Heart right ventricle (tissue), 16 donors: ENCODE measurements around the gene ADK. TPM values are rescaled to one million over a fixed set of nuclear protein-coding genes. Genes with fewer than 3 reads are reported as not detected.

Source experiments
- ATAC-seq, 8 donors: fragments of 200-7000 bp; cut with Tn5 transposase; one replicate each; pipeline ENCODE4 v1.9.1; 2020; ENCODE audit warnings: mild to moderate bottlenecking in 8 of 8, moderate library complexity in 8 of 8, moderate number of reproducible peaks in 1 of 8
- DNase-seq, 2 donors: peaks; one replicate each; pipeline ENCODE4 v3.0.0-alpha.2; 2020
- H3K27ac ChIP-seq, 10 donors: fragments of 200-600 bp; sonication (generic) in 2 of 10; one replicate each; pipeline versions ENCODE4 v1.5.0 to v1.8.0; 2020 to 2022; ENCODE audit warnings: mild to moderate bottlenecking in 3 of 10
- H3K27me3 ChIP-seq, 7 donors: fragments of 200-600 bp; one replicate each; pipeline ENCODE4 v1.8.0; 2021 to 2022; ENCODE audit warnings: mild to moderate bottlenecking in 2 of 7
- H3K36me3 ChIP-seq, 9 donors: fragments of 200-600 bp; sonication (generic) in 1 of 9; one replicate each; pipeline versions ENCODE4 v1.5.0 to v1.8.0; 2020 to 2022; ENCODE audit warnings: mild to moderate bottlenecking in 2 of 9
- H3K4me1 ChIP-seq, 9 donors: fragments of 200-600 bp; sonication (generic) in 1 of 9; one replicate each; pipeline versions ENCODE4 v1.5.0 to v1.8.0; 2020 to 2022; ENCODE audit warnings: mild to moderate bottlenecking in 4 of 9
- H3K4me3 ChIP-seq, 10 donors: fragments of 200-600 bp; sonication (generic) in 2 of 10; one replicate each; pipeline versions ENCODE4 v1.5.0 to v1.8.0; 2020 to 2022; ENCODE audit warnings: mild to moderate bottlenecking in 7 of 10, moderate library complexity in 2 of 10
- H3K9me3 ChIP-seq, 11 donors: fragments of 200-600 bp in 10 of 11; sonication (generic) in 2 of 11; one replicate each; pipeline versions ENCODE4 v1.5.0 to v1.8.0; 2013 to 2022; ENCODE audit warnings: mild to moderate bottlenecking in 2 of 11, control low read depth in 1 of 11, moderate library complexity in 1 of 11
- CTCF ChIP-seq, 9 donors: fragments of 200-600 bp; sonication (generic) in 2 of 9; IDR thresholded peaks; one replicate each; pipeline versions ENCODE4 v1.5.0 to v1.8.0; 2021 to 2022; ENCODE audit warnings: antibody characterized with exemption in 9 of 9, mild to moderate bottlenecking in 5 of 9, moderate library complexity in 1 of 9
- WGBS, 2 donors: extraction: QIAGEN DNeasy Blood & Tissue Kit; methylation state at CpG; one replicate each; pipeline ENCODE4 v1.1.7; 2013; ENCODE audit warnings: inconsistent platforms in 1 of 2; 5-methylcytosine and 5-hydroxymethylcytosine counted together
- intact Hi-C, 10 donors: fragments of 100-400 bp; cut with DNase I; formaldehyde crosslinking; loops; one replicate each; pipeline versions ENCODE4 v1.11.1 to v1.14.2; 2022
- polyA plus RNA-seq, 2 donors: library from polyadenylated mRNA; stranded (reverse); fragments of 200-250 nt; gene quantifications; one replicate each; pipeline ENCODE4 v1.2.3, GENCODE V29; 2013
- total RNA-seq, 10 donors: library from RNA; stranded (reverse); fragmentation: NEBNext Ultra II Directional in 3 of 10; extraction: Animal tissue kit (Norgen Biotek cat#: 25700) in 3 of 10; gene quantifications; one replicate each; pipeline versions ENCODE4 v1.2.1 to v1.2.4, GENCODE V29; 2021 to 2023
- donor health status: Arrhythmogenic right ventricular cardiomyopathy.
- donor health status: ischemic (EF 13 %, LVEDD 7.1; RV severe dilation, severe dysfunction).
- donor health status: healthy with polysubstance abuse.
- donor health status: DM: no; HTN: yes; CAD: no.
- donor health status: DM: no; HTN: no; CAD: no.
- donor health status: ischemic (EF 25% LVEDD 6.9; RV normal size, moderate dysfunction).
- donor health status: ischemic (EF 25% LVEDD 5.7; RV mildly dilated, moderate dysfunction).
- donor health status: healthy.
- donor health status: DM: yes; HTN: yes; CAD: no.
- donor health status: Ischemic cardiomyopathy.
- donor health status: ischemic (EF 35%, LVEDD 5.7; RV mildly dilated, moderate dysfunction).
- donor health status: nonischemic (EF 11% LVEDD 7.7; RV severe dilation, severe dysfunction).
- donor health status: DM: yes; HTN: yes; CAD: no.
- donor health status: PGD.
- donor health status: ischemic (EF 29% LVEDD 5.4; RV normal size, mild dysfunction).
- donor health status: nonischemic (EF 23%, LVEDD 6.1; RV moderate dilation, normal function).

The ADK gene
- total and polyA plus RNA-seq, 12 donors, result 13.0 to 50.0 (median 39.1) TPM

- no peaks in the 10 kb centered on the region for H3K27me3 ChIP-seq
- H3K36me3 ChIP-seq, result peaks cover 0 to 20% (median 0%) of the 10 kb centered on the region in 9 donors
- intact Hi-C loops, result no loop called here
- no peaks in the 10 kb centered on the region for H3K9me3 ChIP-seq
- no peak for TF ChIP-seq CTCF (IDR thresholded peaks at IDR 0.05)
- H3K4me1 ChIP-seq, result peaks cover 0 to 2% (median 0%) of the 10 kb centered on the region in 9 donors
- WGBS, 2 donors, result 97 to 98% methylated on average over 4 of the region's 4 CpGs
- DNase-seq (no peak), ATAC-seq (no peak)
- no peak overlapping the region for H3K27ac ChIP-seq
- no peak overlapping the region for H3K4me3 ChIP-seq
These were observed 48.3 kb downstream of the ADK start for GRCh38 chr10:74199315-74199714.

- 67 to 68% methylated on average over 2 of the region's 2 CpGs for WGBS, 2 donors
- ATAC-seq (no peak), DNase-seq (no peak)
- no peaks in the 10 kb centered on the region for H3K27me3 ChIP-seq
- H3K27ac ChIP-seq, result no peak overlapping the region
- H3K36me3 ChIP-seq, result peaks cover 0 to 20% (median 0%) of the 10 kb centered on the region in 9 donors
- no peak overlapping the region for H3K4me3 ChIP-seq
- no peak for TF ChIP-seq CTCF (IDR thresholded peaks at IDR 0.05)
- H3K9me3 ChIP-seq, result no peaks in the 10 kb centered on the region
- intact Hi-C loops, result no loop called here
- H3K4me1 ChIP-seq, result no peaks in the 10 kb centered on the region
These were observed 51.3 kb downstream of the ADK start for GRCh38 chr10:74202356-74202755.

GRCh38 chr10:74206746-74207145 is 55.7 kb downstream of the ADK start:
- Histone ChIP-seq H3K27me3 (no peaks in the 10 kb centered on the region), H3K4me3 (no peak overlapping the region), H3K9me3 (no peaks in the 10 kb centered on the region), H3K4me1 (peaks cover 0 to 4% (median 0%) of the 10 kb centered on the region in 9 donors), H3K36me3 (peaks cover 0 to 9% (median 0%) of the 10 kb centered on the region in 9 donors), H3K27ac (no peak overlapping the region)
- ATAC-seq (peak in 2 of 8 donors; percentile 18 to 31), DNase-seq (no peak)
- 87 to 92% methylated on average over 6 of the region's 6 CpGs for WGBS, 2 donors
- no peak for TF ChIP-seq CTCF (IDR thresholded peaks at IDR 0.05)
- intact Hi-C loops, result no loop called here

GRCh38 chr10:74207691-74208480 is 56.9 kb downstream of the ADK start:
- H3K36me3 ChIP-seq, result no peaks in the 10 kb centered on the region
- 80 to 83% methylated on average over 7 of the region's 7 CpGs for WGBS, 2 donors
- H3K27me3 ChIP-seq, result no peaks in the 10 kb centered on the region
- DNase-seq (no peak), ATAC-seq (peak in 6 of 8 donors; percentile 25 to 53 (median 36))
- peaks cover 0 to 7% (median 0%) of the 10 kb centered on the region in 9 donors for H3K4me1 ChIP-seq
- no peaks in the 10 kb centered on the region for H3K9me3 ChIP-seq
- no peak for TF ChIP-seq CTCF (IDR thresholded peaks at IDR 0.05)
- no peak overlapping the region for H3K4me3 ChIP-seq
- no peak overlapping the region for H3K27ac ChIP-seq
- intact Hi-C loops, result no loop called here
